ENCODE measurements around the gene GCN1.

Gene GCN1

DNA sequence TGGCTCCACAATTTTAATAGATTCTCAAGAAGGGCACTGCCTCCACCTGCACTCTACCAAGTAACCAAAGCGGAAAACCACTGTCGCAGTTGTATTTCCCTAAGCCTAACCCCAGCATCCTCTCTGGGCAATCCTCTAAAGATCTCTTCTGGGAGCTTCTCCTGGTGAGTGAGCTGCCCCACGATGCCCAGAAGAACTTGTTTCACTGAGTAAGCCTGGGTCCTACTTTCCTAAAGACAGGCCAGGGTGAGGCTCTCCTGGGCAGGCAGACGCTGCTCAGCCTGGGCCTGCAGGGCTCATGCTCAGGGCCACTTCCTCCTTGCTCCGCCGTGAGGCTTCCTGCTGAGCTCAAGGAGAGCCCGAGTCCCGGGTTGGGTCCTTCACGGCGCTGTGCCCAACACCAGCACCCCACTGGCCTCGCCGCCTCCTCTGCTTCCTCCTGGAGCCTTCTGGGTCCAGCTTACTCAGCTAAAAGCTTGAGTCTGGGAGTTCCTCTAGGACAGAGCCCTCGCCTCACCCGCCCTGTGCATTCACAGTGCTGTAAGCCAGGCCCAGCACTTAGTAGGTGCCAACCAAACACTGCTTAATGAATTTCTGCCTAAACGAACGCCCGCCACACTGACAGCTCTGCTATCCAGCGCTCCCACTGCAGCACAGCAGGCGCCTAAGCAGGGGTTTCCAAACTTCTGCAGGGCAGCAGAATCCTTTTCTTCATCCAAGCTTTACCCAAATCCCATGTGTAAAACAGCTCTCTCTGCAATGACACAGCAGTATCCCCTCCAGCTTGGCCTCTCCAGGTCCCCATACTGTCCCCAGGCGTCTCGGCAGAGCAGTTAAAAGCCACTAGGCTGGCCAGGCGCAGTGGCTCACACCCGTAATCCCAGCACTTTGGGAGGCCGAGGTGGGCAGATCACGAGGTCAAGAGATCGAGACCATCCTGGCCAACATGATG is 83.7 kb downstream of the GCN1 start:
- no peak for FAIRE-seq

DNA sequence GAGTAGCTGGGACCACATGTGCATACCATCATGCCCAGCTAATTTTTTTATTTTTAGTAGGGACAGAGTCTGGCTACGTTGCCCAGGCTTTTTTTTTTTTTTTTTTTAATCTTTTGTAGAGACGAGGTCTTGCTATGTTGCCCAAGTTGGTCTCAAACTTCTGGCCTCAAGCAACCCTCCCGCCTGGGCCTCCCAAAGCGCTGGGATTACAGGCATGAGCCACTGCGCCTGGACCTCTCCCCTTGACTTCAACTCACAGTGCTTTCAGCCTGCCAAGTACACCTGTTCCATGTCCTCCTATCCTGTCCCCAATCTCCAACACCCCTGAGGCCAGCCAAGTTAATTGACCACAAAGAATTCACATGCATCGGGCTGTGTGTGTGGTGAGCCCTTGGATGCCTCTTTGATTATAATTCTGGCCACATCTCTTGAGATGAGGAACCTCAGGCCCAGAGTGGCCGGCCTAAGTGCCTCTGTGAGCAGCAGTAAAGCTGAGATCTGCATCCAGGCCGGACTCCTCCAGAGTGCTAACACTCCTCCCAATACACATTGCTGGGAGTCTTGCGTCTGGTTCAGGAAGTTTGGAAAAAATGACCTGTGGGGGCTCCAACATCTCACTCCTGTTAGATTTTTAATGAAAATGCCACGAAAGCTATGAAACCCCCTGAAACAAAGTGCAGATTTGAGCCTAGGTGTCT is 84.8 kb downstream of the GCN1 start:
- no peak for FAIRE-seq

DNA sequence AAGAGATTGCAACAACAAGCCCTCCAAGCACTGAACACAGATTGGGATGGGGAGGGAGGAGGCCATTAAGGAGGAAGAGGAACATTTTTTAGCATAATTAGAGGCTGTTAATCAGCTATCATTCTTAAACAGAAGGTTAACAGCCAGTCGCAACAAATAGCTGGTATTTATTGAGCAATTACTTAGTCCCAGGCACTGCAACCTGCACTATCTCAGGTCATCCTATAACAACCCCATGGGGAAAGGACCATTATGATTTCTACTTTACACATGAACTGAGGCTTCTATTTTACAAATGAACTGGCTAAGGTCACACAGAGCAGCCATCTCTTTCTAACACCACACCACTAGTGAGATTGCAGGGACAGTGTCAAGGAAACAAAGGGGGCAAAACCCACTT is 88.4 kb downstream of the GCN1 start:
- FAIRE-seq = no peak

DNA sequence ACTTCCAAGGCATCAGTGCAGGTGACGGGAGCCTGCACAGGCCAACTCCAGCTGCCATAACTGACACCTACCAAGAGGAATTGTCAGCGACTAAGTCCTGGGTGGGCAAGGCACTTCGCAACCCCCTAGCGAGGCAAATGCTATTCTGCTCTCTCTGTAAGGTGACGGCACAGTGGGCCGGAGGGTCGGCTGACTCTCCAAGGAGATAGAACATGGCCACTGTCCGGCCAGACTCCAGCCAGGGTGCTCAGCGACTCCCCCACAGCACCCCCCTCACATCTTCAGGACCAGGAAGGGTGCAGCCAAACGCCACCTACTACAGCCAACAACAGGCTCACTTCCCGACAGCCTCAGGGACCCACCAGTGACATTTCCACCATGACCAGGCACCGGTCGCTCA is 91.1 kb downstream of the GCN1 start:
- FAIRE-seq = no peak

DNA sequence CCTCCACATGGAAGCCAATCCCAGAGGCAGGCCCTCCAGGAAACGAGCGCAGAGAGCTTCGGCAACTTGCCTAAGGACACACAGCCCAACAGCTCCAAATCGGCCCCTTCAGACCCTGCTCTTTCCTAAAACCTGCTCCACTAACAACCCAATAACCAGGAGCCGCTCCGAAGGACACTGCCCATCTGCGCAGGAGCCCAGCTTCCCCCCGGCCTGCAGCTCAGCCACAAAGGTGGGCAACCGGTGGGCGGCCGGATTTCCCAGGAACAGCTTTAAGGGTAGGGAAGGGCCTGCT is 91.5 kb downstream of the GCN1 start:
- FAIRE-seq = no peak

DNA sequence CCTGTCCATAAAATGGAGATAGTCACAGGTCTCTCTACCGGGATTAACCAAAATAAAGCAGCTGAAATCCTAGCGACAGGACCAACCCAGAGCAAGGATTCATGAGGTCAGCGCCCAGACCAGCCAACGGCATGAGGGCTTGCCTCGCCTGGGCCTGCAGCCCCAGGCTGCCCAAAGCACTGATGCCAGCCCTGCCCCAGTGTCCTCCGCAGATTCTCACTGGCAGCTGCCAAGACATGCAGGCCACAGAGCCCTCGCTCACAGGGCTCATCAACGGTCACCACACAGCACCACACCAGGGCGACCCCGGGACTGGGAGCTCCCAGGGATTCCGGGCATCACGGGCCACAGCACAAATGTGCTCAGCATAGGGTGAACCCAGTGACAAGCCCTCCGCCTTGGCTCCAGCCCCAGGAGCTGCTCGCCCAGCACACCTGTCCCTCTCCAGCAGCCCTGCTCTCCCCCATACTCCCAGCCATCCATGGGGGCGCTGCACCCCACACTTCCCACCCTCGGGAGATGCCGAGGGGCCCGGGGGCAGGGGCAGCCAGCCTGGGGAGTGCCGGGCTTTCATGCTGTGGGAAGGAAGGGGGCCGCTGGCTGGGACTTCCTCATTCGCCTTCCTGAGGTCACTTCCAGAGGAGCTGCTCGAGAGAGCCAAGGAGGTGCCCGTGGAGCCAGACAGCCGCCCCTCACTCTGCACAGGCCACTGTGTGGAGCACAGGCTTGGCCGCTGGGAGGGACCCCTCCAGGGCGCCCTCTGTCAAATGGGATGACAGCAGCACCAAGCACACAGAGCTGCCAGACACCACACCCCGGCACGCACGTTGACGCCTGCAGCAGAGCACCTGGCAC is 92.1 kb downstream of the GCN1 start:
- no peak for FAIRE-seq

DNA sequence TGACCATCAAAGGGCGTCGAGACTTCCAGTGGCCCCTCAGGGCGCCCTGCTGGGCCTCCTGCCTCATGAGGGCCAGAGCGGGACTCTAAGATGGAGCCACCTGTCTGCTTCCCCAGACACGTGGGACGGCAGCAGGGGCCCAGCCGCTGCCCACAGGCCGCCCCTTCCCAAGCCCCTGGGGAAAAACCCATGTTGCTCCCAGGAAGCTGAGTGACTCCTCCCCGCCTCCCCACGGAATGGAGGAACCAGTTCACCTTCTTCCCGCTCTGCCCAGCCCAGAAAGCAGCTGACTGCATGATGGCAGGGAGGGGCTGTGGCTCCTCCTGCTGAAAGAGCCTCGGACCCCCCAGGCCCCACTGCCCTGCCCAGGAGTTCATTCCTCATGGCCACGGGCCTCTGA is 92.9 kb downstream of the GCN1 start:
- no peak for FAIRE-seq

DNA sequence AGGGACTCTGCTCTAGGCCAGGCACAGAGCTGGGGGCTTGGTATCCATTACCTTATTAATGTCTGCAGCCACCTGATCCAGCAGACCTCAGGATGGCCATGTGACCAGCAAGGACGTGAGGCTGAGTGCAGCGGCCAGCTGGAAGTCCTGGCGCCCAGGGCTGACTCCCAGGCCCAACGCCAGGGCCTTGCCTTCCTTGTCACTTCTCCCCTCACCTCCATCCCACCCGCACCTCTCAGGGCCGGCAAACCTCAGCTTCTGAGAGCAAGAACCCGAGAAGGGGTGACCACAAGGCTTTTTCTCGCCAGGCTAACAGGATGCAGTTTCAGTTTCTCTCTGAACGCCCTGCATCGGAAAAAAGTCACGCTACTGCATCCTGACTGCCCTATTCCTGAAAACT is 93.3 kb downstream of the GCN1 start:
- no peak for FAIRE-seq

DNA sequence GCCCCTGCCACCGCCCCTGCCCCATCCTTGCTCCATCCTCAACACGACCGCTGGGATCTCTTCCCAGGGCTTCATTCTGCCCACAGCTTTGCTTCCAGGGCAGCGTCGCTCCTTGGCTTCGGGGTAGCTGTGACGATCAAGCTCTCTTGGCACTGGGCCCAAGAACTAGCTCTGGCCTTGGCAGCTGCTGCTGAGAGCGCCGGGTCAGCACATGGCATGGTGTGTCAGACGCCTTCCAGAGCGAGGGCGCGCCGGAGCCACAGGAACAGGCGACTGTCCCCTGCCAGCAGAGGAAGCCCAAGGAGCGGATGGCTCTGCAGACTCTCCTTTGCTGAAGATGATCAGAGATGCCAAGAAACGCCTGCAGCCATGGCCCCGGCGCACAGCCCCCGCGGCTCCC is 93.9 kb downstream of the GCN1 start:
- FAIRE-seq = no peak

DNA sequence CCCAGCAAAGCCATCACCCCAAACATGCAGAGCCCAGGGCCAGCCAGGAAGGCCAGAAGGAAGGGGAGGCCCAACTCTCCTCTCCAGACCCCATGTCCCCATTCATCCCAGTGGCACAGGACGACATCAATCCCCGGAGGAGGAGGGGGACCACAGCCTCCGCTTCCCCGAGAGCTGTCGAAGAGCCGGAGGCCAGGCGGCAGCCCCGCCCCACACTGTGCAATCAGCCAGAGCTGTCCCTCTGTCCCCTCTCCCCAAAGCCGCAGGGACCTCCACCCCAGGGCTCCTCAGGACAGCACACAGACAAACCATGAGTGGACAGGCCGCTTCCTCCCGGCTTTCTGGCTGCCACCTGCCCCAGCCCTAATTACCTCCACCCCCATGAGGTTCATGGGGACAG is 94.8 kb downstream of the GCN1 start:
- FAIRE-seq = no peak

DNA sequence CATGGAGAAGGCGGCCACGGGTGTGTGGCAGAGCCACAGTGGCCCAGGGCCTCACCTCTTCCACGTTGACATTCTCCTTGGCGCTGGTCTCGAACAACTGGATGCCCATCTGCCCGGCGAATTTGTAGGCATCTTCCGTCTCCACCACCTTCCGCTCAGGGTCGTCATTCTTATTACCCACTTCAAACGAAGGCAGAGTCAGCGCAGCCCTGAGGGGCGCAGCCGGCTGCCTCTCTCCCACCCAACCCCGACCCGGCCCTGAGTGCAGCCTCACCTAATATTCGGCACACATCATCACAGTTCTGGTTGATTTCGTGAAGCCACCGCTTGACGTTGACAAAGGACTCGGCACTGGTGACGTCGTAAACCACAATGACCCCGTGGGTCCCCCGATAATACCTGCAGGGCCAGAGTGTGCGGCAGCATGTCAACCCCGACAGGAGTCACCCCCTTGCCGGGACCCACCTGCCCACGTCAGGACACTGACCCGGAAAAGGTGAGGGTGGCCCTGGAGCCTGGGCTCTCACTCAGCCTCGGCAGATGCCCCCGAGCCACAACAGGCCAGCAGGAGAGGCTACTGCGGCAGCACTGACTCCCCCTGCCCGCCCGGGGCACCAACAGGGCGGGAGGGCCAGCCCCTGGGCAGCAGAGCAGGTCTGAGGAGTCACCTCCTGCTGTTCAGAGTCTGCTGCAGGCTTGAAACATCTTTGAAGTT is 95.6 kb downstream of the GCN1 start:
- no peak for FAIRE-seq

DNA sequence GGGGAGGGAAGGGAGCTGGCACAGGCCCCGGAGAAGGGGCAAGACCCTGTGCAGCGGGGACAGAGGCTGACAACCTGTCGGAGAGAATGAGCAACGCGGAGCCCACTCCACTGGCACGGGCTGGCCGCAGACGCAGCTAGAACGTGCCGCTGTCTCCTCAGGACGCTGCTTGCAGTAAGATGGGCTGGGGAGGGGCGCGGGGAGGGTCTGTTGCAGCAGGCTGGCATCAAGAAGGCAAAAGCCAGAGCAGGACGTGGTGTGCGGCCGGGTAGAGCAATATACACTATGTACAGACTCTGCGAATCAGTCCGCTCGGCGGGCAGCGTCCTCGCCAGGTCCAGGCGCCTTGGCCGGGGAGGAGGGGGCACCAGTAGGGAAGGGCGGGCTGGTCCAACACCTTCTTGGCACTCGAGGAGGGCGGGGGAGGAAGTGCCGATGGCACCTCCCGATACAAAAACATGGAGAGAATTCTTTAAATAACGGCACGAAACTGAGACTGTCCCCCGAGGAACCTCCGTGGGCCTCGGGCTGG is 97.8 kb downstream of the GCN1 start:
- FAIRE-seq = no peak

DNA sequence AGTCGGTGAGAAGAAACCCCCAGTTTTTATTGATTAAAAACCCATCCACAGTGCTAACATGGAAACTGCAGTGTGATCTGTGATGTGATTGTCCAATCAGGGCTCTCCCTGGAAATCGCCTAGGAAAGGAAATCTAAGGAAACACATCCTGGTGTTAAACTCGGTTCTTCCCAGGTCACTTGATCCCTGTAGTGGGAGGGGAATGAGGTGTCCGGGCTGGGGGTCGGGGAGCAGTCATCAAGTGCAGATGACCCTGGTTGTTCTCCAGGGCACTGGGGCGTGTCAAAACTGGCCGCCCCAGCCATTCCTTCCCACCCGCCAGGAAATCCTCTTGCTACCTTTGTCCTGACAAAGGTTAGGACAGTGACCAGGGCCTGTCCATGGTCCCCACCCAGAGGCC is 98.8 kb downstream of the GCN1 start:
- FAIRE-seq = no peak

DNA sequence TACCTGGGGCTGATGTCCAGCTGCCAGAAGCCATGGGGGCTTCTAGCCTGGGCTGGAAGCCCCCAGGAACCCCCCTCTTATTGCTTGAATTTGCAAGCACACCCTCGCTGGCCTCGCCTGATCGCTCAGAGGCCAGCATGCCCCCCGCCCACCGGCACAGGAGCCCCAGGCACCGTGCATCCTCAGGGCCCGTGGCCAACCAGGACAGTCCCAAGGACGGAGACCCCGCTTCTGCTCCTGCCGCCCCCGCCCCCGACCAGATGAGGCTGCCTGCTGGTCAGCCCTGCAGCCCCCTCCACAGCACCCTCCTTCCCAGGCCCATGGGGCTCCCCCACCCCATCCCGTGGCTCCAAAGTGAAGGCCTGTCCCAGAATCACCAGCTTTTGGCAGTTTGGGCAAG is 99.2 kb downstream of the GCN1 start:
- no peak for FAIRE-seq

DNA sequence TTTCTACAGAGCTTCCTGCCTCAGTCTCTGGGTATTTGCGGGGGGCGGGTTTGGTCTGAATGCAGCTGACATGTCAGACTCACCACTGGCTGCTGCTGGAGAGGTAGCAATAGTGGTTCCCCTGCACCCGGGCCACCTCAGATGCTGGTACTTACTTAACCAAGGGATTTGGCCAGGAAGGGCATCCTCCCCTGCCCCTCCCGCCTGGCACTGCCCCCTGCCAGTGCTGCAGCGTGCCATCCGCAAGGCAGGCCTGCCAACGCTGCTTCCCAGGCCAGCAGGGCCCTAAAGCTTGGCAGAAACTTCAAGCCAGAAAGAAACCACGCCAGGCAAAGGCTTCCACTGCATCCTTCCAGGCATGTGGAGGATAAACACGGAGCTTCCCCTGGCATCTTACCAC is 100.0 kb downstream of the GCN1 start:
- FAIRE-seq = no peak

DNA sequence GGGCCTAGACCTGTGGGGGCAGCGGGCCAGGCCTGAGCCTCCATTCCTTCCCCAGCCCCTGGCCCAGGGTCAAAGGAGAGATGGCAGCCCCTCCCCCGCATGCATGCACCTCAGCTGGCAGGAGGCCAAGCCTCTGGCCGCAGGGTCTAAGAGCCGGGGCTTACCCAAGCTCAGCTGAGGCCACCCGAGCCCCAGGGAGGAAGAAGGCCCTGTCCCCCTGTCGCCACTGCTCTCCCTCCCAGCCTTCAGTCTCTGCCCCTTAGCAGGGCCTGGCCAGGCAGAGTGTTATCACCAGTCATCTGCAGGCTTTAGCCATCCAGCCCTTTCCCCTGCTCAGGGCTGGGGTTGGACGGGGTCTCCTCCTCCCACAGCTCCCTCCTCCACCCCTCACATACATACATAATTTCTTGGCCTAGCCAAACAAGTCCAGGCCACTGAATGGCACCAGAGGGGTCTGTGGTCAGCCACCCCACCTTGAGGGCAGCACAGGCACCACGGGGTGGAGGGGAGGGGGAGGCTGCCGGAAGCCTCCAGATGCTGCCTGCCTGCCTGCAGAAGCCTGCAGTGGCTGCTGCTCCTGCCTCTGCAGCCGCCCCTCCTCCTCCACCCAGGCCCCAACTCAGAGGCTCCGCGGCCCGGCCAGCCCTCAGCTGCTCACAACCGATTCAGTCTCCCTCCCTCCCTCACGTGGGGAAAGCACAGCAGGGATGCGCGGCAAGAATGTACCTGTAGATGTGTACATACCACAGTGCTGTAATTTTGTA is 100.7 kb downstream of the GCN1 start:
- FAIRE-seq = no peak

DNA sequence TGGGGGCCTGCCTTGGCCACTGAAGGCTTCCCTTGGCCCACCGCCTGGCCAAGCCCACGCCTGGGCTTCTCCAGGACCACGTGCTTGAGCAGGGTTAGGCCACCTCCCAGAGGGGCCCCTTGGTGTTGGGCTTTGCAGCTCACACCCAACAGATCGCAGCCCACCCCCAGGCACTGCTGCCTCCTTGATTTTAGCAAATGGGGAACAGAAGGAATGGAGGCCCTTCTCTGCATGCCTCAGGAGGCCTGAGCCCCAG is 101.3 kb downstream of the GCN1 start:
- no peak for FAIRE-seq

DNA sequence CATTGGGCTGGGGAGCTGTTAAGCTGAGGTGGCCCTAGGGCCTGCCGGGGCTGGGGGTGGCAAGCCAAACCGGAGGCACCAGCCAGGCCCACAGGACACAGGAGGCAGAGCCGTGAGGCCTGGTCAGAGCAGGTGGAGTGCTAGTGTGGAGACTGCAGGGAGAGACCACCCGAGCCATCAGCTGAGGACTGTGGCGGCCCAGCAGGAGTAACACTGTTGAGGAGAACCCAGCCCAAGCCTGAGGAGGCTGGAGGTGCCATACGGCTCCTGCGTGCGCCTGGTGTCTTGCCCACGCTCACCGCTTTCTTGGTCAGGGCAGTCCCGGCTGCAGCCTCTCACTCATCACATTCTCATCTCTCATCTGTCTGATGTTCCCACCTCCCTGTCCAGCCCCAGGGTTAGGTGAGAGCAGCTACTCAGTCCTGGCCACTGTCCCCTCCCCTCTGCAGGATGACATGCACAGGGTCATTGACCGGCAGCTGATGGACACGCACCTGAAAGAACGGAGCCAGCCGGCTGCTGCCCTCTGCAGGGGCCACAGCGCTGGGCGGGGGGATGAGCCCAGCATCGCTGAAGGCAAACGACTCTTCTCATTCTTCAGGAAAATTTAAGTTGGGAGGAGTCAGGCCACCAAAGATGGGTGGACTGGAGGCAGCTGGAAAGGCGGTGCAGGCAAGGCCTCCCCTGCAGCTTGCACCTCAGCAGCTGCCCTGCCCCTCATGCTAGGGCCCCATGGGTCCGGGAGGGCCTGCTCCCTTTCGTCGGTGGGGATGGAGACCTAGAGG is 101.8 kb downstream of the GCN1 start:
- FAIRE-seq = no peak

DNA sequence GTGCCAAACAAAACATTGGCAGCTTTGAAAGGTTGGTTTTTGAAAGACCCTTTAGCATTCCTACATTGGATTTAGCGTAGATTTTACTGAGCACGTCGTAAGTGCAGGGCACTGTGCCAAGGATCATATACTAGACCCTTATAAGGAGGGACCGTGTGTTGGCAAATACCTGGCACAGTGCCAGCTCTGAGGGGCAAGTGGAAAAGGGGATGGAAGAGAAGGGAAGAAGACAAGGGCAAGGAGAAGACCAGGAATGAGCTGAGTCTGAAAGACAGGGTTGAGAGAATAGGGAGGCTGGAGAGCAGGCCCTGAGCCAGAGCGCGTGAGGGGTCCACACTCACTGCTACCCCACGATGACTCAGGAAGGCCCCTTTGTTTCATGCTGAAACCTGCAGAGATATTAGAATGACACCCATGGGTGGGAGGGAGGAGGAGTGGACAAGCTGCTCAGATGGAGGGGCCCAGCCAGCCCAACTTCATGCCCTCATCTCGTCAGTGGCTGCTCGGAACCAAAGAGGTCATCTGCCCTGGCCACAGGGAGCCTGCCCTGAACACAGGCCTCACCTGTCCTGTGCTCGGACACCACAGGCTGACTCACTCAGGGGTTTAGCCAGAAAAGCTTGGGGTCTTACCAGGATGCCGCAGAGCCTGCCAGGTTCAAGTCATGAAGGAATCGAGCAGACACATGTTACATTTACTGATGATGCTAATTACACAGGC is 103.0 kb downstream of the GCN1 start:
- FAIRE-seq = no peak

DNA sequence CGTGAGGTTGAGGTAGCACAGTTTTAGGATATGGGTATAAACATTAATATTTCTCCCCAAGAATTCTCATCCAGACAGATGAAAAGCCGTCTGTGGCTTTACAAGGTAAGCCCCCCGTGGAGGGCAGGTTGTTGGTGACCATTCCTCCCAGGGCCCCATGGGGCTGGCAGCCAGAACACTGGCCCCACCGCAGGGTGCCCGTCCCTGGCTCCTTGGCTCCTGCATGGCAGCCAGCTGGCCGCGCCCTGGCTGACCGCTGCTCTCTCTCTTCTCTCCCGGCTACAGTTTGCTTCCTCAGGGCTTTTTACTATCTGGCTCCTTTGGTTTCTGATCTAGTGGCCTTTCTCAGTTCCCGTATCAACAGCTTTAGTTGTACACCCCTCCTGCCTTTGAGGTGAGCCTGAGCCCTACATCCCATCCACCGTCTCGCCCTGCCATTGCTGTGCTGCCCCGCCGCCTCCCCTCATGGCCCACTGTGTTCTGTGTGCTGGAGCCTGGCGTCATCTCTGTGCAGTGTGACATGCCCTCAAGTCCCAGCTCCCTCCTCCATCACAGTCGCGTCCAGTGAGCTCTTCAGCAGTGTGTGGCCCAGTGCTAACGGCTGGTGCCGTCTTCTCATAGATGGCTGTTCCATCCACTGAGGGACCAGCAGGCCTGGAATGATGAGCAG is 103.8 kb downstream of the GCN1 start:
- no peak for FAIRE-seq
